ENCODE data around the gene TBX10. TPM values are rescaled to one million over a fixed set of nuclear protein-coding genes. Genes with fewer than 3 reads are reported as not detected.

TBX10 gene
- total and polyA plus RNA-seq, 2 donors (not counting 3 experiments of a cell fraction or from before 2014, with no cell fraction given) = not detected

DNA sequence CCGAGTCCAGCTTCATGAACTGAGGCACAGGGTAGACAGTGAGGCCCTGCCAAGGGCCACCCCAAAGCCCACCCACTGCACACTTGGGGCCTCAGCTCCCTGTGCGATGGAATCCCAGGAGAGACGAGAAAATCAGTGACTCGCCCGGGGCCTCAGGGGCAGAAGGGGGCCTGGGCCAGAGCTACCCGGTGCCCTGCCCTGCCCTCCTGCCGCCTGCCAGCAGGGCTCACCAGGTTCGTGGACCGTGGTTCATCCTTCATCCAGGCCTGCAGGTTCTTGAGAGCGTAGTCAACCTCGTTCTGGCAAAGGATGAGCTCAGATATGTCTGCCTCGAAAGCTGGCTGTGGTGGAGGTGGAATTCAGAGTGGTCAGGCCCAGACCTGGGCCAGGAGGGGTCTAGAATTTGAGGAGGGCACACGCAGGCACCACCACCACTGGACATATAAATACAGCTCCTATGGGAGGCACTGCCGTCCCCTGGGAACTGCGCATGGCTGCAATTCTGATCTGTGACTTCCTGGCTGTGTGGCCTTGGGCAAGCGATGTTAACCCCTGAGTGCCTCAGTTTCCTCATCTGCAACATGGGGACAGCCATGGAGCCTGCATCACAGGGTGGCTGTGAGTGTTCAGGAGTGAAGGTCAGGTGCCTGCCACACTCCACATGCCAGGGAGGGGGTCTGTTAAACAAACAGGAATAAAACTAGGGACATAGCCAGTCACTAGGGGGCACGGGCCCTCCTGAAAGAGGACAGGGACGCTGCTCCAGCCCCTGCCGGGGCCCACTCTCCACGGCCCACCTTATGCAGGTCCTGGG is 27.3 kb upstream of the TBX10 start:
- Histone ChIP-seq H3K27me3 (ENCODE audit: control insufficient read depth in 2 of 2, insufficient read depth in 2 of 2, low read length in 2 of 2) (no peaks in the 10 kb centered on the region), H3K4me3 (replicated peaks in 1 of 3; ENCODE audit: insufficient read depth in 1 of 3, low read depth in 1 of 3, low read length in 3 of 3) (no peak overlapping the region), H3K9me1 (replicated peaks; ENCODE audit: control insufficient read depth, extremely low read depth, insufficient read depth, low read length) (no peaks in the 10 kb centered on the region), H2AFZ (ENCODE audit: low read depth, low read length) (no peak overlapping the region), H3K36me3 (ENCODE audit: control insufficient read depth in 2 of 2, extremely low read depth in 1 of 2, insufficient read depth in 2 of 2, low read length in 2 of 2) (no peaks in the 10 kb centered on the region), H4K20me1 (replicated peaks; ENCODE audit: control insufficient read depth, extremely low read depth, insufficient read depth, low read length) (no peaks in the 10 kb centered on the region), H3K9me3 (replicated peaks; ENCODE audit: control insufficient read depth, insufficient read depth, low read length) (no peaks in the 10 kb centered on the region), H3K9ac (replicated peaks; ENCODE audit: extremely low read depth, insufficient read depth, low read length) (no peak overlapping the region), H3K4me2 (ENCODE audit: insufficient read depth, low read length) (no peak overlapping the region), H3K79me2 (ENCODE audit: control insufficient read depth, insufficient read depth, low read length) (no peaks in the 10 kb centered on the region), H3K4me1 (ENCODE audit: control insufficient read depth, extremely low read depth, insufficient read depth, low read length) (no peaks in the 10 kb centered on the region), H3K27ac (ENCODE audit: insufficient read depth, low read depth, low read length) (no peak overlapping the region)
- TF ChIP-seq MYC (IDR thresholded peaks at IDR 0.05; ENCODE audit: low read depth, low read length) (no peak), POLR2AphosphoS5 (IDR thresholded peaks at IDR 0.05; ENCODE audit: insufficient read depth, low read depth, low read length) (no peak), EZH2 (IDR thresholded peaks at IDR 0.05; ENCODE audit: borderline replicate concordance, low read depth, low read length, severe bottlenecking) (no peak), POLR2A (IDR thresholded peaks at IDR 0.05; ENCODE audit: low read depth, low read length) (no peak), JUN (IDR thresholded peaks at IDR 0.05; ENCODE audit: borderline replicate concordance, insufficient read depth, insufficient read length, low read depth) (no peak), FOS (IDR thresholded peaks at IDR 0.05; ENCODE audit: borderline replicate concordance, insufficient read depth, low read length) (no peak), GATA2 (IDR thresholded peaks at IDR 0.05; ENCODE audit: insufficient read depth, insufficient read length, low read depth, low read length) (no peak)
- TF ChIP-seq, protein P1, sequence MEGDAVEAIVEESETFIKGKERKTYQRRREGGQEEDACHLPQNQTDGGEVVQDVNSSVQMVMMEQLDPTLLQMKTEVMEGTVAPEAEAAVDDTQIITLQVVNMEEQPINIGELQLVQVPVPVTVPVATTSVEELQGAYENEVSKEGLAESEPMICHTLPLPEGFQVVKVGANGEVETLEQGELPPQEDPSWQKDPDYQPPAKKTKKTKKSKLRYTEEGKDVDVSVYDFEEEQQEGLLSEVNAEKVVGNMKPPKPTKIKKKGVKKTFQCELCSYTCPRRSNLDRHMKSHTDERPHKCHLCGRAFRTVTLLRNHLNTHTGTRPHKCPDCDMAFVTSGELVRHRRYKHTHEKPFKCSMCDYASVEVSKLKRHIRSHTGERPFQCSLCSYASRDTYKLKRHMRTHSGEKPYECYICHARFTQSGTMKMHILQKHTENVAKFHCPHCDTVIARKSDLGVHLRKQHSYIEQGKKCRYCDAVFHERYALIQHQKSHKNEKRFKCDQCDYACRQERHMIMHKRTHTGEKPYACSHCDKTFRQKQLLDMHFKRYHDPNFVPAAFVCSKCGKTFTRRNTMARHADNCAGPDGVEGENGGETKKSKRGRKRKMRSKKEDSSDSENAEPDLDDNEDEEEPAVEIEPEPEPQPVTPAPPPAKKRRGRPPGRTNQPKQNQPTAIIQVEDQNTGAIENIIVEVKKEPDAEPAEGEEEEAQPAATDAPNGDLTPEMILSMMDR (IDR thresholded peaks at IDR 0.05; ENCODE audit: extremely low read depth in 1 of 2, insufficient read depth in 1 of 2, low read depth in 1 of 2, low read length in 2 of 2) = no peak
- TF ChIP-seq, protein P2, sequence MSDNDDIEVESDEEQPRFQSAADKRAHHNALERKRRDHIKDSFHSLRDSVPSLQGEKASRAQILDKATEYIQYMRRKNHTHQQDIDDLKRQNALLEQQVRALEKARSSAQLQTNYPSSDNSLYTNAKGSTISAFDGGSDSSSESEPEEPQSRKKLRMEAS (IDR thresholded peaks at IDR 0.05; ENCODE audit: insufficient read depth, insufficient read length) = no peak
- no peak for FAIRE-seq
- dilution Hi-C loops (cut with MboI; ENCODE audit: extremely low pct_ligation_motif_present, low sequenced_read_pairs) (no loop called here), intact Hi-C loops (cut with micrococcal nuclease) (no loop called here)
- ChIA-PET POLR2A (no interaction called here), CTCF (interaction anchor here (0.8 to 1.5 kb wide), 2 partner anchors 8 to 18 kb away, joined by 3 to 5 read pairs; no protein-coding TSS in a partner anchor)
- BruUV-seq (replicated peaks) = no TSS peak
- DNase-seq (ENCODE audit: low read depth, low spot score) = no peak
